ENCODE measurements around the gene SLC10A7. TPM values are rescaled to one million over a fixed set of nuclear protein-coding genes. Genes with fewer than 3 reads are reported as not detected.

The SLC10A7 gene
- total RNA-seq, 4 donors from 2014 or later = 7.4 to 34.5 (median 17.1) TPM

- Histone ChIP-seq H3K4me1 (no peaks in the 10 kb centered on the region), H3K4me3 (no peak overlapping the region), H3K27me3 (no peaks in the 10 kb centered on the region), H3K9me3 (no peaks in the 10 kb centered on the region), H3K27ac (no peak overlapping the region), H3K36me3 (no peaks in the 10 kb centered on the region)
- no peak for DNase-seq
- TF ChIP-seq CTCF (IDR thresholded peaks at IDR 0.05) = no peak
- TF ChIP-seq POLR2A (IDR thresholded peaks at IDR 0.05) = no peak
- intact Hi-C loops (cut with DNase I; ENCODE audit: low total_unique reads) = no loop called here
Measured at GRCh38 chr4:146510942-146511341, 10.8 kb downstream of the SLC10A7 start.

- no peaks in the 10 kb centered on the region for H3K4me1 ChIP-seq
- no peak overlapping the region for H3K4me3 ChIP-seq
- H3K36me3 ChIP-seq = no peaks in the 10 kb centered on the region
- H3K9me3 ChIP-seq = no peaks in the 10 kb centered on the region
- DNase-seq = no peak
- TF ChIP-seq CTCF (IDR thresholded peaks at IDR 0.05) = no peak
- TF ChIP-seq POLR2A (IDR thresholded peaks at IDR 0.05) = no peak
- intact Hi-C loops (cut with DNase I; ENCODE audit: low total_unique reads) = no loop called here
- no peak overlapping the region for H3K27ac ChIP-seq
- H3K27me3 ChIP-seq = no peaks in the 10 kb centered on the region
Measured at GRCh38 chr4:146508229-146508939, 13.4 kb downstream of the SLC10A7 start.

GRCh38 chr4:146507632-146508031 lies 14.1 kb downstream of the SLC10A7 start:
- intact Hi-C loops (cut with DNase I; ENCODE audit: low total_unique reads) = no loop called here
- no peak for DNase-seq
- Histone ChIP-seq H3K27ac (no peak overlapping the region), H3K9me3 (no peaks in the 10 kb centered on the region), H3K27me3 (no peaks in the 10 kb centered on the region), H3K4me1 (no peaks in the 10 kb centered on the region), H3K4me3 (no peak overlapping the region), H3K36me3 (no peaks in the 10 kb centered on the region)
- TF ChIP-seq CTCF (IDR thresholded peaks at IDR 0.05) (no peak), POLR2A (IDR thresholded peaks at IDR 0.05) (no peak)

- Histone ChIP-seq H3K4me3 (no peak overlapping the region), H3K4me1 (no peaks in the 10 kb centered on the region), H3K27me3 (no peaks in the 10 kb centered on the region), H3K36me3 (no peaks in the 10 kb centered on the region), H3K9me3 (no peaks in the 10 kb centered on the region), H3K27ac (no peak overlapping the region)
- no peak for DNase-seq
- intact Hi-C loops (cut with DNase I; ENCODE audit: low total_unique reads) = no loop called here
- TF ChIP-seq POLR2A (IDR thresholded peaks at IDR 0.05) (no peak), CTCF (IDR thresholded peaks at IDR 0.05) (no peak)
Measured at GRCh38 chr4:146506272-146506671, 15.5 kb downstream of the SLC10A7 start.

GRCh38 chr4:146500216-146500615 lies 21.5 kb downstream of the SLC10A7 start:
- Histone ChIP-seq H3K4me1 (no peaks in the 10 kb centered on the region), H3K27me3 (no peaks in the 10 kb centered on the region), H3K9me3 (no peaks in the 10 kb centered on the region), H3K27ac (no peak overlapping the region), H3K4me3 (no peak overlapping the region), H3K36me3 (no peaks in the 10 kb centered on the region)
- no peak for DNase-seq
- TF ChIP-seq POLR2A (IDR thresholded peaks at IDR 0.05) (no peak), CTCF (IDR thresholded peaks at IDR 0.05) (no peak)
- intact Hi-C loops (cut with DNase I; ENCODE audit: low total_unique reads) = no loop called here

Data from uterus (tissue), 4 donors.